GM12878 (cell line): ENCODE measurements around the gene CNPY2. TPM values are rescaled to one million over a fixed set of nuclear protein-coding genes. Genes with fewer than 3 reads are reported as not detected.

Experiments
- ATAC-seq: fragments of 200-7000 bp; cut with Tn5 transposase; 3 replicates; pipeline ENCODE4 v1.9.1; 2020; ENCODE audit warnings: mild to moderate bottlenecking, moderate library complexity
- BruUV-seq: library from RNA; stranded (reverse); fragments of 400-500 nt; replicated peaks from 2 replicates; lab custom pipeline; 2021; lab: Mats Ljungman, UMichigan
- CTCF ChIA-PET: fragments of 300-600 bp; sonication (Branson Sonifier 250); formaldehyde crosslinking; extraction: SDS; loops from one replicate; lab custom pipeline; 2021; ENCODE audit warnings: inconsistent platforms; lab: Yijun Ruan, JAX
- POLR2A ChIA-PET: fragments of 350-600 bp; formaldehyde crosslinking; extraction: SDS; loops from one replicate; lab custom pipeline; 2021; ENCODE audit warnings: inconsistent platforms; lab: Charles Lee
- RAD21 ChIA-PET: fragments of 300-600 bp; sonication (Branson Sonifier 250); formaldehyde crosslinking; loops from one replicate; lab custom pipeline; 2023; ENCODE audit warnings: antibody characterized with exemption; ENCODE audit not compliant: unreplicated experiment; lab: Charles Lee
- SMC1A ChIA-PET: fragments of 300-600 bp; sonication (Branson Sonifier 250); formaldehyde crosslinking; loops from one replicate; lab custom pipeline; 2023; ENCODE audit not compliant: unreplicated experiment, uncharacterized antibody; lab: Charles Lee
- DNase-seq: peaks from one replicate; pipeline ENCODE4 v3.0.0-alpha.2; 2011; ENCODE audit warnings: low read depth, low spot score
- FAIRE-seq: peaks from 3 replicates; lab custom pipeline; 2011; peaks lifted over from hg19 to GRCh38; lab: Jason Lieb, UNC
- H2AFZ ChIP-seq: 2 replicates; pipeline ENCODE4 v1.6.0; 2011; ENCODE audit warnings: low read depth, low read length, control low read depth; ENCODE audit not compliant: control insufficient read depth
- H3K27ac ChIP-seq: 2 replicates; pipeline ENCODE4 v1.5.1; 2011; ENCODE audit warnings: control low read depth; ENCODE audit not compliant: control insufficient read depth, insufficient read depth
- H3K27me3 ChIP-seq, 2 experiments: replicated peaks in 1 of 2; 2 replicates each; pipeline versions ENCODE4 v1.6.0 to v1.6.1; 2011; ENCODE audit warnings: low read length in 1 of 2; ENCODE audit not compliant: control insufficient read depth in 2 of 2, insufficient read depth in 2 of 2
- H3K36me3 ChIP-seq, 2 experiments: 2 replicates each; pipeline ENCODE4 v1.5.1; 2011; ENCODE audit warnings: low read length in 1 of 2; ENCODE audit not compliant: control insufficient read depth in 2 of 2, insufficient read depth in 2 of 2
- H3K4me1 ChIP-seq: 2 replicates; pipeline ENCODE4 v1.6.1; 2011; ENCODE audit warnings: mild to moderate bottlenecking, low read length, moderate library complexity, mixed read lengths; ENCODE audit not compliant: control insufficient read depth, insufficient read depth
- H3K4me2 ChIP-seq: 2 replicates; pipeline ENCODE4 v1.6.0; 2011; ENCODE audit warnings: control low read depth; ENCODE audit not compliant: control insufficient read depth, insufficient read depth
- H3K4me3 ChIP-seq: fragments of 200-600 bp; sonication (generic); 2 replicates; pipeline ENCODE4 v1.5.1; 2016
- H3K79me2 ChIP-seq: 2 replicates; pipeline ENCODE4 v1.6.0; 2011; ENCODE audit warnings: low read length; ENCODE audit not compliant: control insufficient read depth, insufficient read depth
- H3K9ac ChIP-seq: 2 replicates; pipeline ENCODE4 v1.8.0; 2011; ENCODE audit warnings: low read length, control low read depth, mixed read lengths; ENCODE audit not compliant: control insufficient read depth, insufficient read depth
- H3K9me3 ChIP-seq: replicated peaks from 3 replicates; pipeline ENCODE4 v1.5.1; 2011; ENCODE audit warnings: mild to moderate bottlenecking, low read length; ENCODE audit not compliant: control insufficient read depth, insufficient read depth
- H4K20me1 ChIP-seq: 2 replicates; pipeline ENCODE4 v1.6.0; 2011; ENCODE audit not compliant: control insufficient read depth, insufficient read depth
- CEBPZ ChIP-seq: fragments of 150-350 bp; IDR thresholded peaks from 2 replicates; pipeline ENCODE4 v1.6.1; 2016; ENCODE audit warnings: low read depth, low read length
- CTCF ChIP-seq, 3 experiments: IDR thresholded peaks in 2 of 3; conservative IDR thresholded peaks in 1 of 3; 2 replicates each; pipeline ENCODE4 v1.5.1; 2011; ENCODE audit warnings: low read depth in 3 of 3, low read length in 3 of 3, mild to moderate bottlenecking in 3 of 3, control low read depth in 2 of 3, moderate library complexity in 2 of 3, inconsistent platforms in 1 of 3, mixed read lengths in 1 of 3; ENCODE audit not compliant: control insufficient read depth in 2 of 3, insufficient read depth in 1 of 3; ENCODE audit errors: extremely low read depth in 1 of 3
- EGR1 ChIP-seq, 2 experiments: IDR thresholded peaks; 1 replicate in 1 of 2; 2 replicates in 1 of 2; pipeline ENCODE4 v1.6.1; 2011 to 2012; ENCODE audit warnings: low read depth in 2 of 2, low read length in 2 of 2, borderline replicate concordance in 1 of 2, mild to moderate bottlenecking in 1 of 2, moderate library complexity in 1 of 2
- FOXK2 ChIP-seq: fragments of 450-650 bp; IDR thresholded peaks from 2 replicates; pipeline ENCODE4 v1.6.1; 2017; ENCODE audit warnings: mild to moderate bottlenecking, moderate library complexity
- MEF2A ChIP-seq: IDR thresholded peaks from 2 replicates; pipeline ENCODE4 v1.6.1; 2011; ENCODE audit warnings: low read depth, mild to moderate bottlenecking, low read length, moderate library complexity; ENCODE audit not compliant: insufficient read depth
- MLLT1 ChIP-seq: fragments of 450-650 bp; IDR thresholded peaks from 2 replicates; pipeline ENCODE4 v1.6.1; 2016; ENCODE audit warnings: mild to moderate bottlenecking
- MYB ChIP-seq: fragments of 150-350 bp; IDR thresholded peaks from 2 replicates; pipeline ENCODE4 v1.6.1; 2014; ENCODE audit warnings: mild to moderate bottlenecking, low read depth, low read length, borderline replicate concordance
- NFYA ChIP-seq: IDR thresholded peaks from 2 replicates; pipeline ENCODE4 v1.6.1; 2011; ENCODE audit warnings: low read depth, mild to moderate bottlenecking, low read length, improper control_type of control experiment, borderline replicate concordance
- NFYB ChIP-seq: IDR thresholded peaks from 2 replicates; pipeline ENCODE4 v1.6.1; 2011; ENCODE audit warnings: low read depth, mild to moderate bottlenecking, low read length, improper control_type of control experiment, moderate library complexity; ENCODE audit not compliant: insufficient read depth
- RUNX3 ChIP-seq: IDR thresholded peaks from 2 replicates; pipeline ENCODE4 v1.6.1; 2012; ENCODE audit warnings: low read length, inconsistent platforms
- SUZ12 ChIP-seq: fragments of 200-600 bp; sonication (generic); IDR thresholded peaks from one replicate; pipeline ENCODE4 v1.6.1; 2018; ENCODE audit warnings: antibody characterized with exemption, mild to moderate bottlenecking; ENCODE audit not compliant: unreplicated experiment
- TCF12 ChIP-seq: IDR thresholded peaks from 2 replicates; pipeline ENCODE4 v1.6.1; 2011; ENCODE audit warnings: low read depth, mild to moderate bottlenecking, low read length
- TCF3 ChIP-seq: IDR thresholded peaks from 2 replicates; pipeline ENCODE4 v1.6.1; 2012; ENCODE audit warnings: low read depth, mild to moderate bottlenecking, low read length, borderline replicate concordance; ENCODE audit not compliant: insufficient read depth
- WRNIP1 ChIP-seq: IDR thresholded peaks from 2 replicates; pipeline ENCODE4 v1.6.1; 2011; ENCODE audit warnings: low read depth, low read length, improper control_type of control experiment, borderline replicate concordance
- ZBED1 ChIP-seq: IDR thresholded peaks from 2 replicates; pipeline ENCODE4 v1.6.1; 2016; ENCODE audit warnings: borderline replicate concordance
- ZSCAN29 ChIP-seq: fragments of 450-650 bp; IDR thresholded peaks from 2 replicates; pipeline ENCODE4 v1.6.1; 2017; ENCODE audit warnings: mild to moderate bottlenecking, moderate library complexity
- WGBS: methylation state at CpG from one replicate; pipeline ENCODE4 v1.1.6; 2016; ENCODE audit warnings: low lambda C conversion rate; ENCODE audit not compliant: insufficient replicate concordance, insufficient coverage; ENCODE audit errors: missing lambda C conversion rate; 5-methylcytosine and 5-hydroxymethylcytosine counted together
- in situ Hi-C: fragments of 300-500 bp; cut with MboI; formaldehyde crosslinking; loops from 9 replicates; pipeline ENCODE4 v1.14.3; 2018; ENCODE audit warnings: mixed read lengths
- intact Hi-C: fragments of 100-400 bp; cut with micrococcal nuclease; formaldehyde crosslinking; loops from one replicate; pipeline ENCODE4 v1.14.2; 2022; ENCODE audit not compliant: unreplicated experiment
- polyA plus RNA-seq, 11 experiments: library from polyadenylated mRNA; depleted of rRNA in 4 of 11; unstranded in 6 of 11; stranded (reverse) in 5 of 11; fragments of >200 nt; fragmentation: Nextera tagmentation in 4 of 11; fragmentation: Illumina TruSeq in 1 of 11; extraction: Ambion mirVana in 4 of 11; extraction: Trizol in 1 of 11; gene quantifications; 1 replicate in 1 of 11; 2 replicates in 10 of 11; pipeline versions ENCODE4 v1.2.1 to v1.2.3, GENCODE V29; 2011 to 2016; ENCODE audit warnings: inconsistent platforms in 2 of 11, missing spikeins in 2 of 11, low read depth in 1 of 11
- total RNA-seq, 4 experiments: library from RNA; depleted of rRNA in 3 of 4; stranded (reverse); fragments of >200 nt in 3 of 4; fragmentation: Illumina TruSeq in 1 of 4; extraction: Trizol in 1 of 4; gene quantifications; 2 replicates each; pipeline versions ENCODE4 v1.2.1 to v1.2.3, GENCODE V29; 2013 to 2021

The CNPY2 gene
- total and polyA plus RNA-seq, 10 of the 15 experiments (the other 5 are each of a cell fraction or from before 2014, with no cell fraction given), result 25.0 to 276 (median 87.8) TPM

GRCh38 chr12:56358836-56359532, 43.2 kb upstream of the CNPY2 start:
- FAIRE-seq (peak; percentile 23), ATAC-seq (peak; percentile 4; the same call in 2 of the 3 replicates), DNase-seq (no peak)
- peaks cover 5% of the 10 kb centered on the region; the same call in 1 of the 2 replicates for H3K4me1 ChIP-seq
- H3K4me2 ChIP-seq, result peak overlapping the region; percentile 89
- in situ Hi-C loops, result no loop called here
- 4% methylated on average over 1 of the region's 1 CpG for WGBS
- ChIA-PET RAD21 (interaction anchor here (0.6 to 5.3 kb wide), 22 partner anchors 8 to 278 kb away, joined by 3 to 60 read pairs (median 4); partner anchors contain the start of genes CNPY2, CS, IL23A and PAN2), CTCF (interaction anchor here (0.7 to 4.0 kb wide), 19 partner anchors 8 to 293 kb away, joined by 3 to 31 read pairs (median 5); partner anchors contain the start of genes CNPY2, COQ10A, ESYT1 and IL23A), POLR2A (interaction anchor here (0.6 to 7.9 kb wide), 31 partner anchors 8 to 1865 kb away, joined by 3 to 140 read pairs (median 5); partner anchors contain the start of genes ATP5F1B, CNPY2, CS and IL23A), SMC1A (interaction anchor here (0.8 to 5.1 kb wide), 20 partner anchors 9 to 300 kb away, joined by 3 to 58 read pairs (median 11); partner anchors contain the start of genes CNPY2, COQ10A, IL23A and PAN2)
- no peaks in the 10 kb centered on the region for H3K27me3 ChIP-seq
- peaks cover 11 to 21% of the 10 kb centered on the region in 2 experiments for H3K36me3 ChIP-seq
- H3K9me3 ChIP-seq, result no peaks in the 10 kb centered on the region
- H3K79me2 ChIP-seq, result peaks cover 24% of the 10 kb centered on the region
- no TSS peak for BruUV-seq
- no peak overlapping the region for H2AFZ ChIP-seq
- peak overlapping the region; percentile 93 for H3K4me3 ChIP-seq
- H3K27ac ChIP-seq, result peak overlapping the region; percentile 89
- H3K9ac ChIP-seq, result peak overlapping the region; percentile 93
- no peaks in the 10 kb centered on the region for H4K20me1 ChIP-seq
- intact Hi-C loops, result no loop called here
- TF ChIP-seq MEF2A (no peak), WRNIP1 (no peak), MLLT1 (no peak), FOXK2 (no peak), EGR1 (IDR thresholded peaks at IDR 0.05; ENCODE audit: borderline replicate concordance in 1 of 2, low read depth in 2 of 2, low read length in 2 of 2) (no peak), MYB (no peak), RUNX3 (peak; percentile 62; the same call in 1 of the 2 replicates), NFYB (no peak), CTCF (IDR thresholded peaks at IDR 0.05 in 2 of 3, conservative IDR thresholded peaks at IDR 0.05 in 1 of 3; ENCODE audit: control insufficient read depth in 2 of 3, extremely low read depth in 1 of 3, insufficient read depth in 1 of 3, low read depth in 3 of 3, low read length in 3 of 3) (no peak), SUZ12 (no peak), NFYA (no peak), CEBPZ (no peak), TCF12 (peak; percentile 50; the same call in 1 of the 2 replicates), TCF3 (no peak), ZBED1 (no peak), ZSCAN29 (no peak)
